IMR-90 (cell line): Measurements from ENCODE around the gene ENTPD3. TPM values are rescaled to one million over a fixed set of nuclear protein-coding genes. Genes with fewer than 3 reads are reported as not detected.

Source experiments
- ATAC-seq: fragments of 200-7000 bp; cut with Tn5 transposase; 2 replicates; pipeline ENCODE4 v1.9.1; 2020; ENCODE audit warnings: low read depth, mild to moderate bottlenecking, moderate library complexity
- BruUV-seq: library from RNA; stranded (reverse); fragments of 400-500 nt; replicated peaks from 2 replicates; lab custom pipeline; 2021; lab: Mats Ljungman, UMichigan
- CTCF ChIA-PET: fragments of 300-600 bp; formaldehyde crosslinking; extraction: SDS; loops from one replicate; lab custom pipeline; 2021; ENCODE audit warnings: antibody characterized with exemption; lab: Yijun Ruan, JAX
- POLR2A ChIA-PET: fragments of 300-600 bp; sonication (Branson Sonifier 250); formaldehyde crosslinking; loops from one replicate; lab custom pipeline; 2022; ENCODE audit warnings: antibody characterized with exemption; ENCODE audit not compliant: unreplicated experiment; lab: Charles Lee
- DNase-seq: peaks from one replicate; pipeline ENCODE4 v3.0.0; 2013
- H2AFZ ChIP-seq: replicated peaks from 2 replicates; pipeline ENCODE3; 2013; ENCODE audit warnings: low read length, mild to moderate bottlenecking; ENCODE audit not compliant: poor library complexity
- H2AK5ac ChIP-seq: 2 replicates; pipeline ENCODE4 v1.6.1; 2013; ENCODE audit warnings: low read depth, low read length, inconsistent platforms
- H2AK9ac ChIP-seq: replicated peaks from 2 replicates; pipeline ENCODE3; 2013; ENCODE audit warnings: mild to moderate bottlenecking, low read depth, low read length, moderate library complexity; ENCODE audit not compliant: poor library complexity
- H2BK120ac ChIP-seq: 2 replicates; pipeline ENCODE4 v1.6.1; 2013; ENCODE audit warnings: low read depth, low read length, inconsistent platforms
- H2BK15ac ChIP-seq: 3 replicates; pipeline ENCODE4 v1.6.1; 2013; ENCODE audit warnings: low read depth, low read length, inconsistent platforms
- H2BK20ac ChIP-seq: 2 replicates; pipeline ENCODE4 v1.6.1; 2013; ENCODE audit warnings: low read depth, mild to moderate bottlenecking, inconsistent platforms, low read length, moderate library complexity
- H2BK5ac ChIP-seq: 2 replicates; pipeline ENCODE4 v1.6.1; 2013; ENCODE audit warnings: mild to moderate bottlenecking, low read depth, low read length, inconsistent platforms; ENCODE audit not compliant: poor library complexity, severe bottlenecking
- H3K14ac ChIP-seq: replicated peaks from 2 replicates; pipeline ENCODE4 v1.6.1; 2013; ENCODE audit warnings: low read depth, low read length, inconsistent platforms
- H3K18ac ChIP-seq: 2 replicates; pipeline ENCODE4 v1.6.1; 2013; ENCODE audit warnings: low read depth, low read length, control low read depth
- H3K23ac ChIP-seq: 2 replicates; pipeline ENCODE4 v1.6.1; 2013; ENCODE audit warnings: low read depth, low read length, inconsistent platforms
- H3K27ac ChIP-seq: 2 replicates; pipeline ENCODE4 v1.5.1; 2013; ENCODE audit warnings: mild to moderate bottlenecking, control low read depth, low read length; ENCODE audit not compliant: insufficient read depth
- H3K27me3 ChIP-seq: 2 replicates; pipeline ENCODE4 v1.6.1; 2013; ENCODE audit warnings: low read length; ENCODE audit not compliant: control insufficient read depth, insufficient read depth
- H3K36me3 ChIP-seq: 2 replicates; pipeline ENCODE4 v1.6.1; 2013; ENCODE audit warnings: low read length, mixed read lengths; ENCODE audit not compliant: control insufficient read depth, insufficient read depth
- H3K4ac ChIP-seq: 2 replicates; pipeline ENCODE4 v1.6.1; 2013; ENCODE audit warnings: low read depth, low read length, inconsistent platforms
- H3K4me1 ChIP-seq: 2 replicates; pipeline ENCODE4 v1.6.1; 2013; ENCODE audit warnings: low read length, mixed read lengths; ENCODE audit not compliant: control insufficient read depth, insufficient read depth
- H3K4me2 ChIP-seq: 2 replicates; pipeline ENCODE4 v1.6.1; 2013; ENCODE audit warnings: low read depth, mild to moderate bottlenecking, control low read depth, low read length, moderate library complexity
- H3K4me3 ChIP-seq: 2 replicates; pipeline ENCODE4 v1.5.1; 2013; ENCODE audit warnings: low read depth, mild to moderate bottlenecking, control low read depth, low read length, moderate library complexity; ENCODE audit not compliant: insufficient read depth
- H3K56ac ChIP-seq: 2 replicates; pipeline ENCODE4 v1.6.1; 2013; ENCODE audit warnings: low read length, inconsistent platforms; ENCODE audit not compliant: insufficient read depth; ENCODE audit errors: extremely low read depth
- H3K79me1 ChIP-seq, 2 experiments: 2 replicates each; pipeline ENCODE4 v1.6.1; 2013; ENCODE audit warnings: low read length in 2 of 2, inconsistent platforms in 1 of 2, low read depth in 1 of 2
- H3K9ac ChIP-seq: 2 replicates; pipeline ENCODE4 v1.6.1; 2013; ENCODE audit warnings: low read depth, low read length, control low read depth
- H3K9me1 ChIP-seq: 2 replicates; pipeline ENCODE4 v1.6.1; 2013; ENCODE audit warnings: low read length, inconsistent platforms; ENCODE audit not compliant: insufficient read depth
- H3K9me3 ChIP-seq: 2 replicates; pipeline ENCODE4 v1.6.1; 2013; ENCODE audit warnings: low read length; ENCODE audit not compliant: control insufficient read depth, insufficient read depth
- H4K20me1 ChIP-seq: 2 replicates; pipeline ENCODE4 v1.6.1; 2013; ENCODE audit warnings: low read length, inconsistent platforms; ENCODE audit not compliant: insufficient read depth
- H4K5ac ChIP-seq: 2 replicates; pipeline ENCODE4 v1.6.1; 2013; ENCODE audit warnings: mild to moderate bottlenecking, low read depth, low read length, control low read depth
- H4K8ac ChIP-seq, 2 experiments: 2 replicates each; pipeline ENCODE4 v1.6.1; 2013; ENCODE audit warnings: low read depth in 2 of 2, low read length in 2 of 2, control low read depth in 1 of 2, inconsistent platforms in 1 of 2
- H4K91ac ChIP-seq: 2 replicates; pipeline ENCODE4 v1.6.1; 2013; ENCODE audit warnings: low read depth, low read length, inconsistent platforms; ENCODE audit not compliant: insufficient read depth
- BHLHE40 ChIP-seq: fragments of 150-350 bp; IDR thresholded peaks from 2 replicates; pipeline ENCODE4 v1.6.1; 2016; ENCODE audit warnings: mild to moderate bottlenecking, low read depth, low read length
- CEBPB ChIP-seq: IDR thresholded peaks from 2 replicates; pipeline ENCODE4 v1.6.1; 2012; ENCODE audit warnings: low read depth, low read length, improper control_type of control experiment
- CHD1 ChIP-seq: IDR thresholded peaks from 2 replicates; pipeline ENCODE4 v1.6.1; 2012; ENCODE audit warnings: low read depth, low read length, improper control_type of control experiment
- CTCF ChIP-seq: conservative IDR thresholded peaks from 2 replicates; pipeline ENCODE4 v1.5.1; 2012; ENCODE audit warnings: mild to moderate bottlenecking, low read depth, low read length, improper control_type of control experiment
- ELK1 ChIP-seq: fragments of 150-350 bp; IDR thresholded peaks from 2 replicates; pipeline ENCODE4 v1.6.1; 2016; ENCODE audit warnings: low read depth, mild to moderate bottlenecking, low read length, moderate library complexity, borderline replicate concordance
- FOS ChIP-seq: fragments of 150-350 bp; IDR thresholded peaks from 2 replicates; pipeline ENCODE4 v1.6.1; 2016; ENCODE audit warnings: low read depth, low read length
- MAFK ChIP-seq: IDR thresholded peaks from 2 replicates; pipeline ENCODE4 v1.6.1; 2012; ENCODE audit warnings: low read depth, low read length, improper control_type of control experiment
- MAZ ChIP-seq: IDR thresholded peaks from 2 replicates; pipeline ENCODE4 v1.6.1; 2012; ENCODE audit warnings: low read depth, mild to moderate bottlenecking, low read length, improper control_type of control experiment, moderate library complexity, borderline replicate concordance
- MXI1 ChIP-seq: IDR thresholded peaks from 2 replicates; pipeline ENCODE4 v1.6.1; 2012; ENCODE audit warnings: low read depth, mild to moderate bottlenecking, low read length, moderate library complexity, borderline replicate concordance
- NFE2L2 ChIP-seq: fragments of 150-350 bp; IDR thresholded peaks from 2 replicates; pipeline ENCODE4 v1.6.1; 2016; ENCODE audit warnings: low read depth, mild to moderate bottlenecking, low read length
- POLR2A ChIP-seq: IDR thresholded peaks from 2 replicates; pipeline ENCODE4 v1.6.1; 2012; ENCODE audit warnings: mild to moderate bottlenecking, low read depth, low read length
- RFX5 ChIP-seq: IDR thresholded peaks from 2 replicates; pipeline ENCODE4 v1.8.0; 2012; ENCODE audit warnings: low read depth, mild to moderate bottlenecking, low read length, moderate library complexity
- SMC3 ChIP-seq: fragments of 150-350 bp; IDR thresholded peaks from 2 replicates; pipeline ENCODE4 v1.6.1; 2016; ENCODE audit warnings: low read depth, mild to moderate bottlenecking, antibody characterized with exemption, low read length, moderate library complexity
- USF2 ChIP-seq: fragments of 150-350 bp; IDR thresholded peaks from 2 replicates; pipeline ENCODE4 v1.6.1; 2017; ENCODE audit warnings: mild to moderate bottlenecking, antibody characterized with exemption, low read length, low read depth
- WGBS, 2 experiments: methylation state at CpG; one replicate each; pipeline versions ENCODE4 v1.1.5 to v1.1.7; 2013; ENCODE audit warnings: missing lambda C conversion rate in 2 of 2; ENCODE audit not compliant: insufficient read length in 1 of 2; ENCODE audit errors: extremely low coverage in 2 of 2; 5-methylcytosine and 5-hydroxymethylcytosine counted together
- dilution Hi-C: fragments of 300-500 bp; cut with HindIII; formaldehyde crosslinking; loops from one replicate; pipeline ENCODE4 v1.14.3; 2018; ENCODE audit warnings: low sequenced_read_pairs; ENCODE audit not compliant: unreplicated experiment
- in situ Hi-C: fragments of 300-500 bp; cut with MboI; formaldehyde crosslinking; loops from 3 replicates; pipeline ENCODE4 v1.14.3; 2019; ENCODE audit warnings: low sequenced_read_pairs, inconsistent platforms, mixed read lengths
- intact Hi-C: fragments of 100-400 bp; cut with micrococcal nuclease; formaldehyde crosslinking; loops from 2 replicates; pipeline ENCODE4 v1.10.0; 2022
- polyA plus RNA-seq, 3 experiments: library from polyadenylated mRNA; depleted of rRNA; stranded (reverse); fragments of >200 nt; gene quantifications; 2 replicates each; pipeline ENCODE4 v1.2.3, GENCODE V29; 2012; ENCODE audit warnings: low replicate concordance in 1 of 3
- total RNA-seq: library from RNA; depleted of rRNA; stranded (reverse); fragments of >200 nt; gene quantifications from 2 replicates; pipeline ENCODE4 v1.2.3, GENCODE V29; 2012

ENTPD3 gene
- total and polyA plus RNA-seq, 2 of the 4 experiments (the other 2 are of a cell fraction): not detected

GRCh38 chr3:40396406-40396805 is 9.4 kb downstream of the ENTPD3 start:
- no peak overlapping the region for H2BK120ac ChIP-seq
- no peak for TF ChIP-seq CHD1
- TF ChIP-seq CEBPB: no peak
- TF ChIP-seq SMC3: no peak
- TF ChIP-seq FOS: no peak
- TF ChIP-seq MAZ: no peak
- no peak for TF ChIP-seq BHLHE40
- no peak for TF ChIP-seq RFX5
- TF ChIP-seq CTCF: no peak
- TF ChIP-seq MAFK: no peak
- TF ChIP-seq USF2: no peak
- TF ChIP-seq NFE2L2: no peak
- no peak for TF ChIP-seq MXI1
- no peak for TF ChIP-seq POLR2A
- no peak for TF ChIP-seq ELK1
- H3K56ac ChIP-seq: no peak overlapping the region
- no peak overlapping the region for H3K4ac ChIP-seq
- H2BK15ac ChIP-seq: no peak overlapping the region
- H2AK5ac ChIP-seq: no peak overlapping the region
- ATAC-seq (no peak), DNase-seq (no peak)
- H4K5ac ChIP-seq: no peak overlapping the region
- no peak overlapping the region for H3K27ac ChIP-seq
- no peak overlapping the region for H2BK20ac ChIP-seq
- no peaks in the 10 kb centered on the region for H4K20me1 ChIP-seq
- POLR2A ChIA-PET: no interaction called here
- no peak overlapping the region for H3K23ac ChIP-seq
- in situ Hi-C loops: no loop called here
- H3K14ac ChIP-seq: no peak overlapping the region
- no peak overlapping the region for H3K18ac ChIP-seq
- H3K9me1 ChIP-seq: no peaks in the 10 kb centered on the region
- H3K27me3 ChIP-seq: no peaks in the 10 kb centered on the region
- H3K79me1 ChIP-seq: no peaks in the 10 kb centered on the region
- H3K4me1 ChIP-seq: no peaks in the 10 kb centered on the region
- WGBS, 2 experiments: 47% methylated on average over 3 of the region's 5 CpGs; no CpG with 5 or more reads in 1 of the 2 experiments
- CTCF ChIA-PET: interaction anchor here (0.7 kb wide), 2 partner anchors 8 to 12 kb away, joined by 3 read pairs; no protein-coding TSS in a partner anchor
- H3K9me3 ChIP-seq: no peaks in the 10 kb centered on the region
- H3K4me3 ChIP-seq: no peak overlapping the region
- no peak overlapping the region for H2AFZ ChIP-seq
- H2AK9ac ChIP-seq: no peak overlapping the region
- no peaks in the 10 kb centered on the region for H3K36me3 ChIP-seq
- no TSS peak for BruUV-seq
- no peak overlapping the region for H4K8ac ChIP-seq
- H3K9ac ChIP-seq: no peak overlapping the region
- dilution Hi-C loops: no loop called here
- H2BK5ac ChIP-seq: no peak overlapping the region
- no peak overlapping the region for H3K4me2 ChIP-seq
- intact Hi-C loops: no loop called here
- H4K91ac ChIP-seq: no peak overlapping the region
